H1 (cell line): Measurements from ENCODE around the gene NDUFAF3. TPM values are rescaled to one million over a fixed set of nuclear protein-coding genes. Genes with fewer than 3 reads are reported as not detected.

Experiments
- CTCF ChIA-PET: fragments of 300-600 bp; sonication (Branson Sonifier 250); formaldehyde crosslinking; loops from one replicate; lab custom pipeline; 2021; ENCODE audit not compliant: partially characterized antibody; lab: Charles Lee
- POLR2A ChIA-PET: fragments of 300-600 bp; sonication (Branson Sonifier 250); formaldehyde crosslinking; loops from one replicate; lab custom pipeline; 2021; ENCODE audit warnings: inconsistent platforms; ENCODE audit not compliant: partially characterized antibody; lab: Charles Lee
- DNase-seq, 2 experiments: peaks; one replicate each; pipeline versions ENCODE4 v3.0.0 to v3.0.0-alpha.2; 2010 to 2022; ENCODE audit warnings: low spot score in 2 of 2, low read depth in 1 of 2, mixed read lengths in 1 of 2
- FAIRE-seq: peaks from 2 replicates; lab custom pipeline; 2011; peaks lifted over from hg19 to GRCh38; lab: Jason Lieb, UNC
- H2AFZ ChIP-seq: 2 replicates; pipeline ENCODE4 v1.8.1; 2012; ENCODE audit warnings: low read length, inconsistent platforms
- H2AK5ac ChIP-seq: 2 replicates; pipeline ENCODE4 v1.6.1; 2013; ENCODE audit warnings: low read depth, low read length
- H2BK120ac ChIP-seq: replicated peaks from 2 replicates; pipeline ENCODE3; 2013; ENCODE audit warnings: low read depth, low read length, inconsistent platforms
- H2BK12ac ChIP-seq: 2 replicates; pipeline ENCODE4 v1.6.1; 2013; ENCODE audit warnings: low read depth, low read length
- H2BK15ac ChIP-seq: 2 replicates; pipeline ENCODE4 v1.6.1; 2013; ENCODE audit warnings: low read length
- H2BK20ac ChIP-seq: 2 replicates; pipeline ENCODE4 v1.6.1; 2013; ENCODE audit warnings: low read length
- H2BK5ac ChIP-seq: 2 replicates; pipeline ENCODE4 v1.6.1; 2013; ENCODE audit warnings: low read depth, low read length
- H3K14ac ChIP-seq: 2 replicates; pipeline ENCODE4 v1.6.1; 2013; ENCODE audit warnings: inconsistent platforms; ENCODE audit not compliant: insufficient read length
- H3K18ac ChIP-seq: 2 replicates; pipeline ENCODE4 v1.6.1; 2013; ENCODE audit warnings: low read length; ENCODE audit errors: extremely low read depth
- H3K23ac ChIP-seq: 2 replicates; pipeline ENCODE4 v1.6.1; 2013; ENCODE audit warnings: inconsistent platforms; ENCODE audit not compliant: insufficient read length
- H3K23me2 ChIP-seq: 2 replicates; pipeline ENCODE4 v1.6.1; 2013; ENCODE audit warnings: low read depth, low read length
- H3K27ac ChIP-seq: 2 replicates; pipeline ENCODE4 v1.6.1; 2011; ENCODE audit warnings: low read depth, low read length, inconsistent platforms
- H3K27me3 ChIP-seq, 4 experiments: replicated peaks in 1 of 4; 1 replicate in 1 of 4; 2 replicates in 3 of 4; pipeline versions ENCODE4 v1.6.1 to v1.8.1; 2011 to 2013; ENCODE audit warnings: low read length in 3 of 4, mild to moderate bottlenecking in 3 of 4, inconsistent platforms in 2 of 4, mixed read lengths in 2 of 4, moderate library complexity in 1 of 4; ENCODE audit not compliant: control insufficient read depth in 3 of 4, insufficient read depth in 3 of 4; ENCODE audit errors: extremely low read depth in 1 of 4
- H3K36me3 ChIP-seq, 4 experiments: 2 replicates each; pipeline versions ENCODE4 v1.6.1 to v1.8.1; 2011 to 2013; ENCODE audit warnings: mild to moderate bottlenecking in 4 of 4, low read length in 3 of 4, moderate library complexity in 2 of 4, control low read depth in 1 of 4, inconsistent platforms in 1 of 4; ENCODE audit not compliant: insufficient read depth in 4 of 4, control insufficient read depth in 2 of 4
- H3K4ac ChIP-seq: replicated peaks from 2 replicates; pipeline ENCODE3; 2013; ENCODE audit warnings: low read length, low read depth, mixed read lengths, inconsistent platforms; ENCODE audit not compliant: insufficient read length
- H3K4me1 ChIP-seq, 4 experiments: replicated peaks in 1 of 4; 1 replicate in 1 of 4; 2 replicates in 3 of 4; pipeline versions ENCODE4 v1.6.1 to v1.8.1; 2011 to 2013; ENCODE audit warnings: low read length in 3 of 4, inconsistent platforms in 2 of 4, mixed read lengths in 1 of 4; ENCODE audit not compliant: insufficient read depth in 4 of 4, control insufficient read depth in 3 of 4
- H3K4me2 ChIP-seq, 2 experiments: 2 replicates each; pipeline versions ENCODE4 v1.6.1 to v1.8.1; 2011 to 2013; ENCODE audit warnings: low read depth in 2 of 2, low read length in 2 of 2, control low read depth in 1 of 2, inconsistent platforms in 1 of 2, mild to moderate bottlenecking in 1 of 2; ENCODE audit not compliant: insufficient read depth in 1 of 2
- H3K4me3 ChIP-seq, 4 experiments: fragments of 200-600, 300-600 bp in 1 of 4; sonication (generic), shearing (Covaris generic), sonication (Bioruptor Twin) in 1 of 4; 2 replicates each; pipeline versions ENCODE4 v1.5.1 to v1.8.1; 2011 to 2016; ENCODE audit warnings: low read length in 4 of 4, low read depth in 3 of 4, control low read depth in 2 of 4, inconsistent platforms in 2 of 4, mild to moderate bottlenecking in 2 of 4, mixed read lengths in 1 of 4, moderate library complexity in 1 of 4; ENCODE audit not compliant: insufficient read depth in 2 of 4; ENCODE audit errors: extremely low read depth in 1 of 4
- H3K56ac ChIP-seq: replicated peaks from 2 replicates; pipeline ENCODE3; 2013; ENCODE audit warnings: low read depth, mild to moderate bottlenecking, mixed read lengths, low read length, inconsistent platforms; ENCODE audit not compliant: insufficient read length
- H3K79me1 ChIP-seq: 2 replicates; pipeline ENCODE4 v1.6.1; 2013; ENCODE audit warnings: low read depth, low read length, control low read depth
- H3K79me2 ChIP-seq, 2 experiments: 2 replicates each; pipeline versions ENCODE4 v1.6.1 to v1.8.1; 2012 to 2013; ENCODE audit warnings: low read length in 2 of 2, mild to moderate bottlenecking in 2 of 2, inconsistent platforms in 1 of 2; ENCODE audit not compliant: insufficient read depth in 2 of 2, control insufficient read depth in 1 of 2
- H3K9ac ChIP-seq, 4 experiments: replicated peaks in 1 of 4; 1 replicate in 1 of 4; 2 replicates in 3 of 4; pipeline versions ENCODE4 v1.6.1 to v1.8.1; 2011 to 2013; ENCODE audit warnings: low read depth in 3 of 4, low read length in 3 of 4, control low read depth in 2 of 4, mild to moderate bottlenecking in 2 of 4, moderate library complexity in 2 of 4, inconsistent platforms in 1 of 4; ENCODE audit errors: extremely low read depth in 1 of 4
- H3K9me3 ChIP-seq, 2 experiments: 2 replicates each; pipeline versions ENCODE4 v1.6.1 to v1.8.1; 2012 to 2013; ENCODE audit warnings: mild to moderate bottlenecking in 2 of 2, moderate library complexity in 2 of 2, control low read depth in 1 of 2, inconsistent platforms in 1 of 2, low read depth in 1 of 2, low read length in 1 of 2, mixed read lengths in 1 of 2; ENCODE audit not compliant: insufficient read depth in 2 of 2
- H4K20me1 ChIP-seq, 2 experiments: replicated peaks in 1 of 2; 2 replicates each; pipeline versions ENCODE3 to v1.8.1; 2011 to 2013; ENCODE audit warnings: inconsistent platforms in 2 of 2, low read length in 2 of 2, mild to moderate bottlenecking in 1 of 2; ENCODE audit not compliant: insufficient read depth in 2 of 2, control insufficient read depth in 1 of 2
- H4K5ac ChIP-seq: 2 replicates; pipeline ENCODE4 v1.6.1; 2013; ENCODE audit warnings: low read length, low read depth, mixed read lengths, inconsistent platforms; ENCODE audit not compliant: insufficient read length
- H4K8ac ChIP-seq: 2 replicates; pipeline ENCODE4 v1.8.0; 2013; ENCODE audit warnings: mild to moderate bottlenecking, moderate library complexity, low read length, inconsistent platforms; ENCODE audit not compliant: insufficient read depth; ENCODE audit errors: extremely low read depth
- H4K91ac ChIP-seq: replicated peaks from 2 replicates; pipeline ENCODE3; 2013; ENCODE audit warnings: low read length, mixed read lengths, inconsistent platforms; ENCODE audit not compliant: insufficient read length
- CBX8 ChIP-seq: fragments of 300-800, 300-1000 bp; sonication (generic); IDR thresholded peaks from 2 replicates; pipeline ENCODE4 v1.7.1; 2016; ENCODE audit warnings: low read depth, low read length, borderline replicate concordance
- CHD2 ChIP-seq: IDR thresholded peaks from 2 replicates; pipeline ENCODE4 v1.6.1; 2012; ENCODE audit warnings: low read length, improper control_type of control experiment
- CREB1 ChIP-seq: IDR thresholded peaks from 2 replicates; pipeline ENCODE4 v1.6.1; 2012; ENCODE audit warnings: inconsistent platforms
- EZH2 ChIP-seq: fragments of 200-600 bp; sonication (generic); IDR thresholded peaks from 2 replicates; pipeline ENCODE4 v1.7.1; 2012; ENCODE audit warnings: low read depth, mild to moderate bottlenecking, moderate library complexity, low read length, inconsistent platforms; ENCODE audit not compliant: severe bottlenecking
- SP1 ChIP-seq: IDR thresholded peaks from 2 replicates; pipeline ENCODE4 v1.6.1; 2011; ENCODE audit warnings: low read depth, low read length
- SP4 ChIP-seq: IDR thresholded peaks from 2 replicates; pipeline ENCODE4 v1.6.1; 2012; ENCODE audit warnings: low read length, inconsistent platforms
- SUZ12 ChIP-seq: fragments of 200-600 bp; sonication (generic); IDR thresholded peaks from 2 replicates; pipeline ENCODE4 v1.6.1; 2012; ENCODE audit warnings: mild to moderate bottlenecking, inconsistent platforms, low read length, moderate library complexity, mixed read lengths
- TAF1 ChIP-seq: IDR thresholded peaks from 2 replicates; pipeline ENCODE4 v1.6.1; 2011; ENCODE audit warnings: mild to moderate bottlenecking, low read depth, low read length
- TEAD4 ChIP-seq: IDR thresholded peaks from 2 replicates; pipeline ENCODE4 v1.6.1; 2012; ENCODE audit warnings: low read depth, low read length, inconsistent platforms, mixed read lengths
- WGBS, 2 experiments: shearing (Covaris generic) in 1 of 2; methylation state at CpG; one replicate each; pipeline versions ENCODE4 v1.1.6 to v1.1.7; 2013 to 2015; ENCODE audit warnings: low lambda C conversion rate in 2 of 2, mixed read lengths in 2 of 2, inconsistent platforms in 1 of 2, low coverage in 1 of 2, missing lambda C conversion rate in 1 of 2; ENCODE audit not compliant: insufficient replicate concordance in 2 of 2, insufficient coverage in 1 of 2, insufficient read length in 1 of 2; ENCODE audit errors: extremely low coverage in 1 of 2, missing lambda C conversion rate in 1 of 2; 5-methylcytosine and 5-hydroxymethylcytosine counted together
- polyA plus RNA-seq, 7 experiments: library from polyadenylated mRNA; depleted of rRNA in 3 of 7; stranded (reverse) in 5 of 7; unstranded in 2 of 7; fragments of >200 nt in 5 of 7; fragments of 200-250 nt in 2 of 7; gene quantifications; 1 replicate in 5 of 7; 2 replicates in 1 of 7; 4 replicates in 1 of 7; pipeline versions ENCODE4 v1.2.1 to v1.2.3, GENCODE V29; 2011 to 2013; ENCODE audit warnings: missing spikeins in 2 of 7, mixed read lengths in 2 of 7
- total RNA-seq: library from RNA; stranded (reverse); fragmentation: NEBNext Ultra II Directional; extraction: Animal tissue kit (Norgen Biotek cat#: 25700); gene quantifications from 2 replicates; pipeline ENCODE4 v1.2.1, GENCODE V29; 2021
- TF ChIP-seq, protein P1 (sequence below): IDR thresholded peaks from 2 replicates; pipeline ENCODE4 v1.6.1; 2012; ENCODE audit warnings: inconsistent platforms
- TF ChIP-seq, protein P2 (sequence below): IDR thresholded peaks from 2 replicates; pipeline ENCODE4 v1.6.1; 2011; ENCODE audit warnings: low read length, improper control_type of control experiment

Gene NDUFAF3
- total and polyA plus RNA-seq, 2 of the 8 experiments (the other 6 are each of a cell fraction or from before 2014, with no cell fraction given), result 27.8 to 45.5 TPM

DNA sequence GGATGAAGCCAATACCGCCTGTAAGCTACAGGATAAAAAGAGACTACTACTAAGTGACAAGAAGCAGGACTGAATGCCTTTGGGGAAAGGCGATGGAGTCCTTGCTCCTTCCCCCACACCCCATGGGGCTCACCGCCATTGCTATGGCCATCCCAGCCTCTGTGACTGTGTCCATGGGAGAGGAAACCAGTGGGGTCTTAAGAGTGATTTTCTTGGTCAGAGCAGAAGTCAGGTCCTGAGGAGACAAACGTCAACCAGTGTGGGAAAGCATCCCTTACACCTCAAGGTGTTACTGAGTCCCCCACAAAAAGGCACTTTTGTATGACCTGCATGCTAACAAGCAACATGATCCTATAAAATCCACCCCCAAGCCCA, 6.4 kb downstream of the NDUFAF3 start:
- no peak for FAIRE-seq
- peaks cover 10 to 22% of the 10 kb centered on the region in 2 experiments for H4K20me1 ChIP-seq
- TF ChIP-seq SUZ12, result no peak
- no peak for TF ChIP-seq SP4
- no peak for TF ChIP-seq CBX8
- TF ChIP-seq, protein P1, sequence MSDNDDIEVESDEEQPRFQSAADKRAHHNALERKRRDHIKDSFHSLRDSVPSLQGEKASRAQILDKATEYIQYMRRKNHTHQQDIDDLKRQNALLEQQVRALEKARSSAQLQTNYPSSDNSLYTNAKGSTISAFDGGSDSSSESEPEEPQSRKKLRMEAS, result no peak
- no peak for TF ChIP-seq SP1
- no peak for TF ChIP-seq TEAD4
- TF ChIP-seq EZH2, result no peak
- TF ChIP-seq, protein P2, sequence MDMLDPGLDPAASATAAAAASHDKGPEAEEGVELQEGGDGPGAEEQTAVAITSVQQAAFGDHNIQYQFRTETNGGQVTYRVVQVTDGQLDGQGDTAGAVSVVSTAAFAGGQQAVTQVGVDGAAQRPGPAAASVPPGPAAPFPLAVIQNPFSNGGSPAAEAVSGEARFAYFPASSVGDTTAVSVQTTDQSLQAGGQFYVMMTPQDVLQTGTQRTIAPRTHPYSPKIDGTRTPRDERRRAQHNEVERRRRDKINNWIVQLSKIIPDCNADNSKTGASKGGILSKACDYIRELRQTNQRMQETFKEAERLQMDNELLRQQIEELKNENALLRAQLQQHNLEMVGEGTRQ, result no peak
- TF ChIP-seq CREB1, result no peak
- no peak for TF ChIP-seq CHD2
- no peak for TF ChIP-seq TAF1

More for the DNA sequence above, 6.4 kb downstream of the NDUFAF3 start:
- H3K56ac ChIP-seq, result no peak overlapping the region
- peak overlapping the region; percentile 88 to 98 for H3K4me2 ChIP-seq
- H3K23me2 ChIP-seq, result peaks cover 7% of the 10 kb centered on the region
- H2BK120ac ChIP-seq, result no peak overlapping the region
- ChIA-PET POLR2A (interaction anchor here (0.6 to 33.9 kb wide), 19 partner anchors 12 to 451 kb away, joined by 3 to 1518 read pairs (median 4); partner anchors contain the start of genes ARIH2, CELSR3, DALRD3 and P4HTM), CTCF (interaction anchor here (1.3 kb wide), 1 partner anchor 15 kb away, joined by 5 read pairs; no protein-coding TSS in a partner anchor)
- H3K18ac ChIP-seq, result no peak overlapping the region
- peak overlapping the region in 3 of 4 experiments; percentile 12 to 83 (median 82); a peak in 3 of 7 replicates for H3K9ac ChIP-seq
- no peak overlapping the region for H2AK5ac ChIP-seq
- peaks cover 52 to 72% (median 66%) of the 10 kb centered on the region in 4 experiments for H3K36me3 ChIP-seq
- WGBS, 2 experiments, result 98% methylated on average over 4 of the region's 4 CpGs; no CpG with 5 or more reads in 1 of the 2 experiments
- no peak overlapping the region for H2BK5ac ChIP-seq
- no peak overlapping the region for H3K4ac ChIP-seq
- no peak overlapping the region for H2BK20ac ChIP-seq
- no peak overlapping the region for H4K5ac ChIP-seq
- H3K79me2 ChIP-seq, result peaks cover 4 to 15% of the 10 kb centered on the region in 2 experiments; a peak in 3 of 4 replicates
- H3K4me1 ChIP-seq, result peaks cover 0 to 9% (median 6%) of the 10 kb centered on the region in 4 experiments; a peak in 5 of 7 replicates
- H3K27me3 ChIP-seq, result no peaks in the 10 kb centered on the region; a peak in 1 of 7 replicates
- H2BK15ac ChIP-seq, result no peak overlapping the region
- H3K27ac ChIP-seq, result peak overlapping the region; percentile 54
- no peaks in the 10 kb centered on the region for H3K9me3 ChIP-seq
- H4K8ac ChIP-seq, result no peak overlapping the region
- no peak overlapping the region for H3K14ac ChIP-seq
- no peak overlapping the region for H4K91ac ChIP-seq
- H3K79me1 ChIP-seq, result peaks cover 8% of the 10 kb centered on the region
- H3K23ac ChIP-seq, result no peak overlapping the region
- DNase-seq, result no peak
- no peak overlapping the region for H2AFZ ChIP-seq
- no peak overlapping the region for H2BK12ac ChIP-seq
- peak overlapping the region; percentile 50 to 81 (median 76); a peak in 7 of 8 replicates for H3K4me3 ChIP-seq
